Adrenal gland (tissue), 5 donors: Measurements from ENCODE around the gene CCDC192.

Experiments used
- POLR2A ChIP-seq, 2 donors: fragments of 450-650 bp; IDR thresholded peaks; one replicate each; pipeline ENCODE4 v1.6.1; 2017; ENCODE audit warnings: antibody characterized with exemption in 2 of 2, mild to moderate bottlenecking in 2 of 2, moderate library complexity in 1 of 2
- TF ChIP-seq, protein P1 (sequence below), 6 experiments: fragments of 450-650 bp in 4 of 6; fragments of 200-600 bp in 2 of 6; sonication (generic) in 1 of 6; IDR thresholded peaks; 1 replicate in 5 of 6; 2 replicates in 1 of 6; pipeline versions ENCODE4 v1.5.1 to v1.8.0; 2016 to 2021; ENCODE audit warnings: antibody characterized with exemption in 6 of 6, mild to moderate bottlenecking in 2 of 6, moderate library complexity in 1 of 6
- donor health status: DM: no; HTN: no; CAD: no.

DNA sequence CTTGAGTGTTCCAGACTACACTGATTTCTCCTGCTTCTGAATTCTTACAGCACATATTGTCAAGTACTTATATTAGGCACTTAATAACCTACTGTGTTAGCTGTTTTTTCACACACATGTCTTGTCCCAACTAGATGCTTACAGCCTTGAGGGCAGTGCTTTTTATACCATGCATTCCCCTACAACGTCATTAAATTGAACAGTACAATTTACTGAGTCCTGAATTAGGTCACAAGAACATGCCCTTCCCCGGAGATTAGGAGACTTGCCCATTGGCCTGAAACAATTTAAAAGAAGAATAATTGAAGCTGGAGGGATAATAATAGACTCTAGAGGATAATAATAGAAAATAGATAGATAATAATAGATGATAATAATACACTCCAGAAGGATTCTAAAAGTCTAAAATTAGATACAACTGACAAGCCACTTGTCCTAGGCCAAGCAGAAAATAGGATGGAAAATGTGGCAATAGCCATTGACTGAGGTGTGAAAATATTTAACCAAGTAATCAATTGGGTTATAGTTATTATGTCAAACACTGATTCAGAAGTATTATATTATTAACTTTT lies 267.7 kb downstream of the CCDC192 start:
- TF ChIP-seq, protein P1, sequence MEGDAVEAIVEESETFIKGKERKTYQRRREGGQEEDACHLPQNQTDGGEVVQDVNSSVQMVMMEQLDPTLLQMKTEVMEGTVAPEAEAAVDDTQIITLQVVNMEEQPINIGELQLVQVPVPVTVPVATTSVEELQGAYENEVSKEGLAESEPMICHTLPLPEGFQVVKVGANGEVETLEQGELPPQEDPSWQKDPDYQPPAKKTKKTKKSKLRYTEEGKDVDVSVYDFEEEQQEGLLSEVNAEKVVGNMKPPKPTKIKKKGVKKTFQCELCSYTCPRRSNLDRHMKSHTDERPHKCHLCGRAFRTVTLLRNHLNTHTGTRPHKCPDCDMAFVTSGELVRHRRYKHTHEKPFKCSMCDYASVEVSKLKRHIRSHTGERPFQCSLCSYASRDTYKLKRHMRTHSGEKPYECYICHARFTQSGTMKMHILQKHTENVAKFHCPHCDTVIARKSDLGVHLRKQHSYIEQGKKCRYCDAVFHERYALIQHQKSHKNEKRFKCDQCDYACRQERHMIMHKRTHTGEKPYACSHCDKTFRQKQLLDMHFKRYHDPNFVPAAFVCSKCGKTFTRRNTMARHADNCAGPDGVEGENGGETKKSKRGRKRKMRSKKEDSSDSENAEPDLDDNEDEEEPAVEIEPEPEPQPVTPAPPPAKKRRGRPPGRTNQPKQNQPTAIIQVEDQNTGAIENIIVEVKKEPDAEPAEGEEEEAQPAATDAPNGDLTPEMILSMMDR (IDR thresholded peaks at IDR 0.05), result no peak
- no peak for TF ChIP-seq POLR2A (IDR thresholded peaks at IDR 0.05)
